BJ (cell line): ENCODE data around the gene UQCC2. TPM values are rescaled to one million over a fixed set of nuclear protein-coding genes. Genes with fewer than 3 reads are reported as not detected.

Experiments
- CTCF ChIA-PET: fragments of 350-600 bp; formaldehyde crosslinking; extraction: SDS; loops from one replicate; lab custom pipeline; 2021; ENCODE audit warnings: antibody characterized with exemption, inconsistent platforms; lab: Yijun Ruan, JAX
- POLR2A ChIA-PET: fragments of 300-600 bp; sonication (Branson Sonifier 250); formaldehyde crosslinking; extraction: SDS; loops from one replicate; lab custom pipeline; 2021; ENCODE audit warnings: antibody characterized with exemption; lab: Charles Lee
- DNase-seq: peaks from one replicate; pipeline ENCODE4 v3.0.0-alpha.2; 2011; ENCODE audit warnings: low read depth
- H3K27me3 ChIP-seq: 2 replicates; pipeline ENCODE4 v1.6.0; 2011; ENCODE audit warnings: low read length; ENCODE audit not compliant: control insufficient read depth, insufficient read depth
- H3K36me3 ChIP-seq: 2 replicates; pipeline ENCODE4 v1.5.1; 2011; ENCODE audit warnings: low read length; ENCODE audit not compliant: control insufficient read depth, insufficient read depth
- H3K4me3 ChIP-seq: 2 replicates; pipeline ENCODE4 v1.5.1; 2011; ENCODE audit warnings: low read depth, mild to moderate bottlenecking, control low read depth, low read length
- polyA plus RNA-seq: library from polyadenylated mRNA; depleted of rRNA; stranded (reverse); fragments of >200 nt; gene quantifications from 2 replicates; pipeline ENCODE4 v1.2.3, GENCODE V29; 2011
- TF ChIP-seq, protein P1 (sequence below): IDR thresholded peaks from 2 replicates; pipeline ENCODE4 v1.5.1; 2011; ENCODE audit warnings: low read depth, mild to moderate bottlenecking, control low read depth, inconsistent platforms, low read length, moderate library complexity; ENCODE audit not compliant: insufficient read depth

The UQCC2 gene
- polyA plus RNA-seq, 1 experiment = 51.7 TPM

DNA sequence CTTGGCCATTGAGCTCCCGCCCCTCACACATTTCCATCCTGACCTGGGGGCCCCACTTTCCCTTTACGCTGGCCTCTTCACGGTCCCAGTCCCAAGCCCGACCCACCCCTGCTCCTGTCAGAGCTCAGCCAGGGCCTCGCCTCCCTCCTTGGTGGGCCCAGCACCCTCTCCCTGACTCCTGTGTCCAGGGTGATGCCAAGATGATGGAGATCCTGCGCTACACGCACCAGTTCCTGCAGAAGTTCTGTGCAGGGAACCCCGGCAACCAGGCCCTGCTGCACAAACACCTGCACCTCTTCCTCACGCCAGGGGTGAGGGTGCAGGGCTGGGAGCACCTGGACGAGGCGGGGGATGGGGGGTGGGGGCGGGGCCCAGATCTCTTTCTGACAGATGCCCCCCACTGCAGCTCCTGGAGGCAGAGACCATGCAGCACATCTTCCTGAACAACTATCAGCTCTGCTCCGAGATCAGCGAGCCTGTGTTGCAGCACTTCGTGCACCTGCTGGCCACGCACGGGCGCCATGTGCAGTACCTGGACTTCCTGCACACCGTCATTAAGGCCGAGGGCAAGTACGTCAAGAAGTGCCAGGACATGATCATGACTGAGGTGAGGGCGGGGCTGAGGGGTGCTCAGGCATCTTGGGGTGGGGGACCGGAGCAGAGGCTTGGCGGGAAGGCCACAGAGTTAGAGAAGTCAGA, 33.1 kb downstream of the UQCC2 start:
- TF ChIP-seq, protein P1, sequence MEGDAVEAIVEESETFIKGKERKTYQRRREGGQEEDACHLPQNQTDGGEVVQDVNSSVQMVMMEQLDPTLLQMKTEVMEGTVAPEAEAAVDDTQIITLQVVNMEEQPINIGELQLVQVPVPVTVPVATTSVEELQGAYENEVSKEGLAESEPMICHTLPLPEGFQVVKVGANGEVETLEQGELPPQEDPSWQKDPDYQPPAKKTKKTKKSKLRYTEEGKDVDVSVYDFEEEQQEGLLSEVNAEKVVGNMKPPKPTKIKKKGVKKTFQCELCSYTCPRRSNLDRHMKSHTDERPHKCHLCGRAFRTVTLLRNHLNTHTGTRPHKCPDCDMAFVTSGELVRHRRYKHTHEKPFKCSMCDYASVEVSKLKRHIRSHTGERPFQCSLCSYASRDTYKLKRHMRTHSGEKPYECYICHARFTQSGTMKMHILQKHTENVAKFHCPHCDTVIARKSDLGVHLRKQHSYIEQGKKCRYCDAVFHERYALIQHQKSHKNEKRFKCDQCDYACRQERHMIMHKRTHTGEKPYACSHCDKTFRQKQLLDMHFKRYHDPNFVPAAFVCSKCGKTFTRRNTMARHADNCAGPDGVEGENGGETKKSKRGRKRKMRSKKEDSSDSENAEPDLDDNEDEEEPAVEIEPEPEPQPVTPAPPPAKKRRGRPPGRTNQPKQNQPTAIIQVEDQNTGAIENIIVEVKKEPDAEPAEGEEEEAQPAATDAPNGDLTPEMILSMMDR = no peak
- DNase-seq = no peak
- ChIA-PET POLR2A (no interaction called here), CTCF (interaction anchor here (1.0 kb wide), 1 partner anchor 23 kb away, joined by 3 read pairs; no protein-coding TSS in a partner anchor)
- Histone ChIP-seq H3K4me3 (no peak overlapping the region), H3K36me3 (peaks cover 32% of the 10 kb centered on the region), H3K27me3 (no peaks in the 10 kb centered on the region)

DNA sequence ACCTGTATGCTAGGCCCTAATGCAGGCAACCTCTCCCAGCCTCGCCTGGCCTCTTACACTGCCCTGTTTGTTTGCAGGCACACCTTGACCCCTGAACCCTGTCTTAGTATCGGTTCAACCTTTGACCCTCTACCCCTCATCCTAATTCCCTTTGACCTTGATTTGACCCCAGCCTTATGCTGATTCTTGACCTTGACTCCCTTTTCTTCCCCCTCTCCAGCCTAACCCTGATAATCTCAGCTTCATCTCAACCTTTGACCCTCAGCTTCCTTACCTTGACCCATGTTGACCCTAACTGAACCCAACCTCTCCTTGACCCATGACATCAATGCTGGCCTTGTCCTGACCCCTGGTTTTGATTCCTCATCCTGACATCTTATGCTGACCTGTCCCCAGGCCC, 33.8 kb downstream of the UQCC2 start:
- CTCF ChIA-PET = interaction anchor here (1.0 to 1.2 kb wide), 3 partner anchors 23 to 88 kb away, joined by 3 read pairs; partner anchors contain the start of gene UQCC2
- no peak for DNase-seq
- TF ChIP-seq, protein P1 = no peak
- H3K4me3 ChIP-seq = no peak overlapping the region
- H3K27me3 ChIP-seq = no peaks in the 10 kb centered on the region
- POLR2A ChIA-PET = no interaction called here
- peaks cover 29% of the 10 kb centered on the region for H3K36me3 ChIP-seq

DNA sequence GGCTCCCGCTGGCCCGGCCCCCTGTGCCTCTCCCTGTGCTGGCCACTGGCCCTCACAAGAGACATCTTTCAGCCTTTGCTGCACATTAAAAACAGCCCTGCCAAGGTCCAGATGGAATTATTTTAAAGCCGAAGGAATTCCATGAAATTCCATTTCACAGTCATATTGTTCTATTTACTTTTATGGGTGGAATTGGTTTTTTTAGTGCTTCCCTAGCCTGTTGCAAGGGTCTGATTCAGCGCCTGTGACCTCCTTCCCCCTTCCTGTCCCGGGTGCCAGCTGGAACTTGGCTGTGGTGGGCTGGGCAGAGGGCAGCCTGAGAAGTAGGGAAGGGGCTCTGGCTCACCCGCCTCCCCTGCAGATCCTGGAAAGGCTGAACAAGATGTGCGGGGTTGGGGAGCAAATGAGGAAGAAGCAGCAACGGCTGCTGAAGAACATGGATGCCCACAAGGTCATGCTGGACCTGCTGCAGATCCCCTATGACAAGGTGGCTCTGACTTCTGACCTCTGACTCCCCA, 34.3 kb downstream of the UQCC2 start:
- POLR2A ChIA-PET = no interaction called here
- Histone ChIP-seq H3K27me3 (no peaks in the 10 kb centered on the region), H3K4me3 (no peak overlapping the region), H3K36me3 (peaks cover 26% of the 10 kb centered on the region)
- CTCF ChIA-PET = interaction anchor here (0.6 to 1.2 kb wide), 5 partner anchors 14 to 293 kb away, joined by 3 read pairs; partner anchors contain the start of gene UQCC2
- DNase-seq = peak; percentile 67
- TF ChIP-seq, protein P1 = no peak

DNA sequence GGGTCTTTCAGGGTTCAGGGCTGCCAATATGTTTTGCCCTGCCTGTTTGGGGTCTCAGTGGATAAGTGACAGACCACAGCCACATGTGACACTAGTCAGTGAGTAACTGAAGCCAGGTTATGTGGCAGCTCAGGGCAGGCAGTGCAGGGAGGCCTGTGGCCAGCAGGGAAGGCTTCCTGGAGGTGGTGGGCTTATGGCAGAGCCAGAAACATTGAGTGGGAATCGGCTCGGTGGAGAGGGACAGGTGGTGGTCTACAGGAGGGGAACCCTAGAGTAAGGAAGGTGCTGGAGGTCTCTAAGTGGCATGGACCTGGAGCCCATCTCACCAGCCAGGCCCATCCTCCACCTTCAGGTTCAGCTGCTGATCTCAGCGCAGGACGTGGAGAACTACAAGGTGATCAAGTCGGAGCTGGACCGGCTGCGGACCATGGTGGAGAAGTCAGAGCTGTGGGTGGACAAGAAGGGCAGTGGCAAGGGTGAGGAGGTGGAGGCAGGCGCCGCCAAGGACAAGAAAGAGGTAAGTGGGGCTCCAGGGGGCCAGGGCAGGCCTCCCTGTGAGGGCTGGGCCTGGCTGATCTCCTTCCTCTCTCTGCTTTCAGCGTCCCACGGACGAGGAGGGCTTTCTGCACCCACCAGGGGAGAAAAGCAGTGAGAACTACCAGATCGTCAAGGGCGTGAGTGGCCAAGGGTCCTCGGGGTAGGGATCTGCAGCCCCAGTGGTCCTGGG, 34.9 kb downstream of the UQCC2 start:
- no peak for DNase-seq
- ChIA-PET CTCF (interaction anchor here (0.6 to 1.4 kb wide), 9 partner anchors 14 to 292 kb away, joined by 3 to 4 read pairs (median 3); partner anchors contain the start of gene UQCC2), POLR2A (no interaction called here)
- no peaks in the 10 kb centered on the region for H3K27me3 ChIP-seq
- H3K36me3 ChIP-seq = peaks cover 25% of the 10 kb centered on the region
- TF ChIP-seq, protein P1 = no peak
- no peak overlapping the region for H3K4me3 ChIP-seq

DNA sequence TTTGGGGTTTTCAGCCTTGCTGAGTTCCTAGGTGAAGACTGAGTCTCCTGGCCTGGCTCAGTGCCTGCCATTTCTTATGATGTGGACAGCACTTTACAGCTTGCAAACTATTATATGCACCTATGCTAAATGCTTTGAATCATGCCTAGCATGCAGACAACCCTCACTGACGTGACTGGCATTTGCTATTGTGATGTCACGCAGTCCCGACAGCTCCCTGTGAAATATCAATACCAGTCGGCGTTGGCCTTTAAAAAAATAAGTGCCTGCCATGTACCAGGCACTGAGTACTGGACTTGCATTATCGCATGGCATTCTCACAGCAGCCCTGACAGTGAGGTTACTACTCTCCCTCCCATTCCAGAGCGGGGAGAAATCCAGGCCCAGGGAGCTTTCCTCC, 35.5 kb downstream of the UQCC2 start:
- no peak for DNase-seq
- Histone ChIP-seq H3K27me3 (no peaks in the 10 kb centered on the region), H3K4me3 (no peak overlapping the region), H3K36me3 (peaks cover 23% of the 10 kb centered on the region)
- TF ChIP-seq, protein P1 = no peak
- POLR2A ChIA-PET = no interaction called here
- CTCF ChIA-PET = interaction anchor here (1.0 to 1.4 kb wide), 5 partner anchors 13 to 86 kb away, joined by 3 to 4 read pairs (median 3); no protein-coding TSS in a partner anchor
